Sciatic nerve (tissue), 2 donors: ENCODE measurements around the gene FOXN3. TPM values are rescaled to one million over a fixed set of nuclear protein-coding genes. Genes with fewer than 3 reads are reported as not detected.
A peak's percentile ranks its signal among the peaks of the same experiment; 100 is the strongest.

ENCODE experiments used
- ATAC-seq: fragments of 200-7000 bp; cut with Tn5 transposase; one replicate; pipeline ENCODE4 v1.9.1; 2020; ENCODE audit warnings: mild to moderate bottlenecking, moderate library complexity
- DNase-seq: peaks from one replicate; pipeline ENCODE4 v3.0.0-alpha.2; 2020; ENCODE audit warnings: low spot score
- intact Hi-C: fragments of 100-400 bp; cut with DNase I; formaldehyde crosslinking; loops from one replicate; pipeline ENCODE4 v1.14.2; 2022
- total RNA-seq: library from RNA; stranded (reverse); fragmentation: NEBNext Ultra II Directional; extraction: Animal tissue kit (Norgen Biotek cat#: 25700); gene quantifications from one replicate; pipeline ENCODE4 v1.2.1, GENCODE V29; 2021
- donor health status: DM: no; HTN: no; CAD: no.
- donor health status: DM: no; HTN: no; CAD: no.

FOXN3 gene
- total RNA-seq, 1 donor from 2014 or later = 80.9 TPM

DNA sequence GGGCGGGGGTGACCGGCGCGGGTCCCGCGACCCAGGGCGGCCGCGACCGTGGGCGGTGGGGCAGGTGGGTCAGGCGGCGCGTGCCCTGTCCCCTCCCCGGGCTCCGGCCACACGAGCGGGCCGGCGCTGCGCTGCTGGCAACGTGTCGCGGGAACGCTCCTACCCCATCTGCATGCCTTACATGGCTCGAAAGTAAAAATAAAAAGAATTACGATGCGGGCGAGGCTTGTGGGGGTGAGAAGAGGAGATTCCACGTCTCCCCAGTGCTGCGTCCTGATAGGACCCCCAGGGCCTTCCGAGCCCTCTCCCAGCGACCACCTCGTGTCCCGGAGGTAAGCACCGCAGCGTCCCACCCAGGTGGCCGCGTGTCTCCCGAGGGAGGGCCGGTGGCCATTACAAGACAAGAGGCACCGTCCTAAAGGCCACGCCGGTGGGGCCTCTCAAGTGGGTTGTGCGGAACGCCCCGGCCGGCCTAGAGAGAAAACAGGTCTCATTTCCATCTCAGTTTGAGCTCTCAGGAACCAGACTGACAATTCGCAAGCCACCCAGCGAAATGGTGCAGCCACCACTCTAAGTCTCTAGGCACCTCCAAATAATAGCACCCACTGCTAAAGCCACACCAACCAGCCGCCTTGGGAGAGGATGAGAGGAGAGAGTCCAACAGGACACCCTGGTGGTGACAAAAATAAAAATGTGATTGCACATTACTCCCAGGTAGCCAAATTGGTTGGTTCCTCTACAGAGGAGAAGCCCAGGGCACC lies 612 bp upstream of the FOXN3 start:
- intact Hi-C loops = loop anchor here (10.0 kb wide), 1 partner anchor 233 kb away; no protein-coding TSS in a partner anchor
- DNase-seq = peak; percentile 79
- ATAC-seq = peak; percentile 18

GRCh38 chr14:89416002-89416995 lies 734 bp downstream of the FOXN3 start:
- DNase-seq (peak; percentile 100), ATAC-seq (peak; percentile 93)
- intact Hi-C loops = loop anchor here (10.0 kb wide), 1 partner anchor 231 kb away; no protein-coding TSS in a partner anchor

GRCh38 chr14:89415159-89415558 lies 1.9 kb downstream of the FOXN3 start:
- intact Hi-C loops = loop anchor here (10.0 kb wide), 1 partner anchor 230 kb away; no protein-coding TSS in a partner anchor
- DNase-seq (no peak), ATAC-seq (no peak)

DNA sequence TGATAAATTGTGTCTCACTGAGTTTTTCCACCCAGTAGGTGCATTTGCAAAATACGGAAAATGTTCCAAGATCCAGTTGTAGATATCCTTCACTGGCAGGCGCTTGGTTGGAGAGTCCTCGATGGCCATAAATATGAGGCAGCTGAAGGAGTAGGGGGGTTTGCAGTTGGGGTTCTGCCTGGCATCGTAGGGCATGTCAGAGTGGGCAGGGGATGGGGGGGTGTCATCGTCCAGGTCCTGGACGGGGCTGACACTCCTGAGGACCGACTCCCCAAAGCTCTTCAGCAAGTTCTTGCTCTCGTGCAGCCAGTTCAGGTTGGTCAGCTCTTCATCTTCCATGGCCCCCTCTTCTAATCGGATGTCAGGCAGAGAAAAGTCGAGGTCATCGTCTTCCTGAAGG lies 5.1 kb downstream of the FOXN3 start:
- DNase-seq (no peak), ATAC-seq (no peak)
- intact Hi-C loops = loop anchor here (10.0 kb wide), 1 partner anchor 227 kb away; no protein-coding TSS in a partner anchor

DNA sequence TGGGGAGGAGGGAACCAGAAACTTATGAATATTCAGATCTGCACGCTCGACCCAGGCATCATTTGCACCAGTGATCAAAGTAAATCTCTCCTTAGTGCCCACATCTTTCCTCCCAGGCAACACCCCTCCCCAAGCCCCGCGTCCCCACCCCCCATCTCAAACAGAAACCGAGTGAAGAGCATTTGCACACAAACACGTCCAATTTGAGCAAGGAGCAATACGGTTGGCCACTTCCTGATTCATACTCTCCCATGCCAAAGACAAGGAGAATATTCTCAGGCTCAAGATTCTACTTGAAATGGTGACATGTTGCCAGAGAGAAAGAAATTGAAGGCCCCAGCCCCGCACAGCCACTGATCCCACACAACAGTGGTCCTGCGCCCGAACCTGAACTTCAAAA lies 7.1 kb downstream of the FOXN3 start:
- ATAC-seq (no peak), DNase-seq (peak; percentile 6)
- intact Hi-C loops = loop anchor here (10.0 kb wide), 1 partner anchor 225 kb away; no protein-coding TSS in a partner anchor

GRCh38 chr14:89408907-89409700 lies 7.9 kb downstream of the FOXN3 start:
- intact Hi-C loops = no loop called here
- ATAC-seq = no peak
- no peak for DNase-seq

GRCh38 chr14:89407856-89408255 lies 9.2 kb downstream of the FOXN3 start:
- peak; percentile 8 for DNase-seq
- intact Hi-C loops = no loop called here
- no peak for ATAC-seq

- ATAC-seq (peak; percentile 51), DNase-seq (peak; percentile 18)
- intact Hi-C loops = no loop called here
Measured at GRCh38 chr14:89406941-89407340, 10.1 kb downstream of the FOXN3 start.

GRCh38 chr14:89406361-89406760 lies 10.7 kb downstream of the FOXN3 start:
- intact Hi-C loops = no loop called here
- ATAC-seq (no peak), DNase-seq (no peak)

DNA sequence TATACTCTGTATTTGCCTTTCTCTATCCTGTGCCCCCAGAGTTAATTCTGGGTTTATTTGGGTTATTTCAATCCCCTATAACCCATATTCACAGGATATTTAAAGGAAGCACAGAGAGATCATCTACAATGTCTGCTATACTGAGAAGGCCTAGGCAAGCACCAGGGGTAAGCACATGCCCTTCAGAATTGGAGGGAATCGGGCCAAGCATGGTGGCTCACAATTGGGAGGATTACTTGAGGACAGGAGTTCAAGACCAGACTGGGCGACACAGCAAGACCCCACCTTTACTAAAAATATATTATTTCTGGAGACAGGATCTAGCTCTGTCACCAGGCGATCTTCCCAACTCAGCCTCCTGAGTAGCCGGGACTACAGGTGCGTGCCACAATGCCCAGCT lies 11.3 kb downstream of the FOXN3 start:
- ATAC-seq (no peak), DNase-seq (peak; percentile 9)
- intact Hi-C loops = no loop called here

- ATAC-seq (no peak), DNase-seq (no peak)
- intact Hi-C loops = no loop called here
Measured at GRCh38 chr14:89402363-89402762, 14.7 kb downstream of the FOXN3 start.

GRCh38 chr14:89401761-89402160 lies 15.3 kb downstream of the FOXN3 start:
- intact Hi-C loops = no loop called here
- DNase-seq (peak; percentile 19), ATAC-seq (no peak)

DNA sequence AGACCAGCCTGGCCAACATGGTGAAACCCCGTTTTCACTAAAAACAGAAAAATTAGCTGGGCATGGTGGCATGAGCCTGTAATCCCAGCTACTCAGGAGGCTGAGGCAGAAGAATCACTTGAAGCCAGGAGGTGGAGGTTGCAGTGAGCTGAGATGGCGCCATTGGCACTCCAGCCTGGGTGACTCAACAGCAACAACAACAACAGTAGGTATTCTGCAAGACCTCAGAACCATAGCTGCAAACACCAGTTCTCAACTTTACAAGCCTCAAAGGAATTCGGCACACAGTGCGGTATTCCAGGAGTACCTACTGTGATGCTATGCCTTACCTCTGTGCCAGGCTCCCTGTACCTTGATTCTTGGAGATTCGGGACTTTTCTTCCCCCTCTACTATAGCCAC lies 15.8 kb downstream of the FOXN3 start:
- ATAC-seq (no peak), DNase-seq (peak; percentile 18)
- intact Hi-C loops = no loop called here

DNA sequence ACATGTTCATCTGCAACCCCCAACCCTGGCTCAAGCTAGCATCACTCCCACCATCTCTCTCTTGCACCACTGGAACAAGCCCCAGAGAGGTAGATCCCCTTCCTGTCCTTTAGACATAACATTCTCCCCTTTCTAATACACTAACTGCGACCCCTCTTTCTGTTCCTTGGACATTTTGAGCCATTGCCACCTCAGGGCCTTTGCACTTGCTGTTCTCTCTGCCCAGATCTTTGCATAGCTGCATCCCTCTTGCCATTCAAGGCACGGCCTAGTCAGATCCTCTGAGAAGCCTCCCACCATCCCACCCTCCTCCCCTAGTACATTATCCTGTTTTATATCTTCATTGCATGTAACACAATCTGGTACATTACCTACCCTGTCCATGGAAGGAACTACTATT lies 16.5 kb downstream of the FOXN3 start:
- DNase-seq (peak; percentile 14), ATAC-seq (no peak)
- intact Hi-C loops = no loop called here

GRCh38 chr14:89399594-89400068 lies 17.4 kb downstream of the FOXN3 start:
- DNase-seq = peak; percentile 42
- intact Hi-C loops = no loop called here
- ATAC-seq = no peak

GRCh38 chr14:89399157-89399556 lies 17.9 kb downstream of the FOXN3 start:
- intact Hi-C loops = no loop called here
- DNase-seq (peak; percentile 28), ATAC-seq (no peak)

DNA sequence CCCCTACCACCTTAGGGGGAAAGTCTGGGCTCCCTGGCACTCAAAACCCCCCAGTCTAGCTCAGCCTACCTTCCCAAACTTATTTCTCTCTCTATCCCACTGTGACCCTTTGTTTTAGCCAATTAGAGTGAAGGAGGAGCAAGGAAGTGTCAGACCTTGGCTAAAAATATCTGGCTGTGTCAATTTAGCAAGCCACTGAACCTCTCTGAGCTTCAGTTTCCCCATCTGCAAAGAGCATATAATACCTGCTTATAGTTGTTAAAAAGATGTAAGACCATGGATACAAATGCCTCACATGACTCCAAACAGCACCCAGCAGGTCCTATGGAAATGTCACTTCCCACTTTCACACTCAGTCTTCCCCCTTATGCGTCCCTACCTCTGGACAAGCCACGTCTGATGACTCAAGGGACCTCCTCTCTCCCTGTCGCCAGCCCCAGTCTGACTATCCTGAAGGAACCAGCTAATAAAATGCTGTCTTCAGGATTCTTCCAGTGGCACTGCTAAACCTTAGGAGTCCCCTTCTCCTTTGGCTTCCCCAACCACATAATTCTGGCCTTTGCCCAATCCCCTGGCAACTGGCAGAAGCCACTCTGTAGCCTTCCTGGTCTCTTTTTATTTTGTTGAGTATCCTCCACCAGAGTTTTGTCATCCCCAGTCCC lies 19.3 kb downstream of the FOXN3 start:
- DNase-seq = peak; percentile 35
- intact Hi-C loops = no loop called here
- ATAC-seq = no peak

GRCh38 chr14:89394972-89395371 lies 22.1 kb downstream of the FOXN3 start:
- ATAC-seq = no peak
- intact Hi-C loops = no loop called here
- DNase-seq = peak; percentile 22
